CD14-positive monocyte (primary cell): ENCODE results near the gene SRGAP2C. TPM values are rescaled to one million over a fixed set of nuclear protein-coding genes. Genes with fewer than 3 reads are reported as not detected.
"Not testable (repeated sequence)": the region's sequence is repeated elsewhere in the genome, so short reads cannot be mapped to it uniquely, and the experiment has no call there.

ENCODE experiments used
- DNase-seq, 3 donors: peaks; one replicate each; pipeline ENCODE4 v3.0.0-alpha.2; 2011 to 2022
- H2AFZ ChIP-seq: 2 replicates; pipeline ENCODE4 v1.6.0; 2012; ENCODE audit warnings: mild to moderate bottlenecking, low read depth, low read length, inconsistent platforms; ENCODE audit not compliant: insufficient read depth, poor library complexity, severe bottlenecking
- H3K27ac ChIP-seq, 2 donors: 1 replicate in 1 of 2; 2 replicates in 1 of 2; pipeline ENCODE4 v1.5.1; 2012 to 2013; ENCODE audit warnings: low read length in 2 of 2, control low read depth in 1 of 2, inconsistent platforms in 1 of 2, low read depth in 1 of 2, mild to moderate bottlenecking in 1 of 2
- H3K27me3 ChIP-seq, 2 donors: one replicate each; pipeline versions ENCODE4 v1.6.0 to v1.6.1; 2011 to 2013; ENCODE audit warnings: low read length in 2 of 2; ENCODE audit not compliant: control insufficient read depth in 2 of 2, insufficient read depth in 2 of 2
- H3K36me3 ChIP-seq, 2 donors: replicated peaks in 1 of 2; 1 replicate in 1 of 2; 2 replicates in 1 of 2; pipeline versions ENCODE4 v1.5.1 to v1.6.1; 2012 to 2013; ENCODE audit warnings: low read length in 2 of 2, control low read depth in 1 of 2, inconsistent platforms in 1 of 2, mild to moderate bottlenecking in 1 of 2; ENCODE audit not compliant: insufficient read depth in 2 of 2, control insufficient read depth in 1 of 2
- H3K4me1 ChIP-seq, 2 donors: 1 replicate in 1 of 2; 2 replicates in 1 of 2; pipeline versions ENCODE4 v1.5.1 to v1.6.1; 2012 to 2013; ENCODE audit warnings: low read length in 2 of 2, control low read depth in 1 of 2, inconsistent platforms in 1 of 2, mild to moderate bottlenecking in 1 of 2, moderate library complexity in 1 of 2; ENCODE audit not compliant: insufficient read depth in 2 of 2, control insufficient read depth in 1 of 2
- H3K4me2 ChIP-seq: replicated peaks from 2 replicates; pipeline ENCODE3; 2012; ENCODE audit warnings: low read length, moderate library complexity, mild to moderate bottlenecking; ENCODE audit not compliant: poor library complexity, severe bottlenecking; ENCODE audit errors: extremely low read depth
- H3K4me3 ChIP-seq, 3 experiments: fragments of 200-600 bp in 1 of 3; sonication (generic) in 1 of 3; replicated peaks in 1 of 3; 1 replicate in 2 of 3; 2 replicates in 1 of 3; pipeline ENCODE4 v1.5.1; 2011 to 2013; ENCODE audit warnings: low read length in 3 of 3, mild to moderate bottlenecking in 3 of 3, control low read depth in 2 of 3, low read depth in 2 of 3, inconsistent platforms in 1 of 3, moderate library complexity in 1 of 3
- H3K79me2 ChIP-seq: 2 replicates; pipeline ENCODE4 v1.6.0; 2012; ENCODE audit warnings: mild to moderate bottlenecking, control low read depth, inconsistent platforms, low read length, moderate library complexity; ENCODE audit not compliant: insufficient read depth
- H3K9ac ChIP-seq: 2 replicates; pipeline ENCODE4 v1.6.0; 2017; ENCODE audit warnings: low read length, mild to moderate bottlenecking; ENCODE audit not compliant: insufficient read depth, poor library complexity, severe bottlenecking
- H3K9me3 ChIP-seq, 2 donors: replicated peaks in 1 of 2; 1 replicate in 1 of 2; 2 replicates in 1 of 2; pipeline versions ENCODE4 v1.5.1 to v1.6.1; 2012 to 2013; ENCODE audit warnings: low read length in 2 of 2, control low read depth in 1 of 2; ENCODE audit not compliant: control insufficient read depth in 1 of 2, insufficient read depth in 1 of 2
- H4K20me1 ChIP-seq: 2 replicates; pipeline ENCODE4 v1.6.0; 2012; ENCODE audit warnings: mild to moderate bottlenecking, low read length, control low read depth, moderate library complexity; ENCODE audit not compliant: insufficient read depth
- H3K27ac Mint-ChIP-seq, 7 donors: one replicate each; pipeline ENCODE4 v1.8.0; 2020; ENCODE audit warnings: mild to moderate bottlenecking in 7 of 7, mixed read lengths in 7 of 7, moderate library complexity in 6 of 7, inconsistent platforms in 2 of 7
- H3K27me3 Mint-ChIP-seq, 3 donors: one replicate each; pipeline ENCODE4 v1.8.0; 2021 to 2022; ENCODE audit warnings: low read depth in 3 of 3, mild to moderate bottlenecking in 3 of 3, mixed read lengths in 3 of 3, moderate library complexity in 3 of 3, inconsistent platforms in 1 of 3
- H3K36me3 Mint-ChIP-seq, 2 donors: one replicate each; pipeline ENCODE4 v1.8.0; 2020; ENCODE audit warnings: mixed read lengths in 2 of 2, inconsistent platforms in 1 of 2, mild to moderate bottlenecking in 1 of 2
- H3K4me1 Mint-ChIP-seq: one replicate; pipeline ENCODE4 v1.8.0; 2020; ENCODE audit warnings: mild to moderate bottlenecking, mixed read lengths
- H3K4me3 Mint-ChIP-seq, 2 donors: one replicate each; pipeline ENCODE4 v1.8.0; 2020; ENCODE audit warnings: mild to moderate bottlenecking in 2 of 2, mixed read lengths in 2 of 2, moderate library complexity in 1 of 2
- H3K9me3 Mint-ChIP-seq, 7 donors: one replicate each; pipeline ENCODE4 v1.8.0; 2020 to 2022; ENCODE audit warnings: mixed read lengths in 7 of 7, mild to moderate bottlenecking in 6 of 7, moderate library complexity in 6 of 7, inconsistent platforms in 2 of 7
- WGBS: methylation state at CpG from one replicate; pipeline ENCODE4 v1.1.5; 2013; ENCODE audit warnings: missing lambda C conversion rate; ENCODE audit not compliant: insufficient coverage; 5-methylcytosine and 5-hydroxymethylcytosine counted together
- intact Hi-C, 2 donors: fragments of 100-400 bp; cut with micrococcal nuclease; formaldehyde crosslinking; loops; one replicate each; pipeline versions ENCODE4 v1.15.0 to v1.15.1; 2023
- polyA plus RNA-seq, 3 donors: library from polyadenylated mRNA; depleted of rRNA in 1 of 3; unstranded in 2 of 3; stranded (reverse) in 1 of 3; fragments of 300-500 nt in 2 of 3; fragments of >200 nt in 1 of 3; fragmentation: Illumina TruSeq in 2 of 3; gene quantifications; 1 replicate in 2 of 3; 2 replicates in 1 of 3; pipeline ENCODE4 v1.2.3, GENCODE V29; 2012 to 2021

Gene SRGAP2C
- polyA plus RNA-seq, 3 donors, result 3.7 to 13.5 (median 5.4) TPM

GRCh38 chr1:121279548-121279898 is 94.7 kb downstream of the SRGAP2C start:
- H3K36me3 Mint-ChIP-seq, H3K9me3 ChIP-seq, H3K4me3 ChIP-seq, H3K27me3 Mint-ChIP-seq, H3K4me2 ChIP-seq, H3K79me2 ChIP-seq, H3K9me3 Mint-ChIP-seq, intact Hi-C loops, DNase-seq, H3K27me3 ChIP-seq, H3K4me1 Mint-ChIP-seq, H3K4me3 Mint-ChIP-seq, H3K9ac ChIP-seq, H4K20me1 ChIP-seq, H3K36me3 ChIP-seq, H3K27ac ChIP-seq, H2AFZ ChIP-seq, H3K27ac Mint-ChIP-seq, H3K4me1 ChIP-seq: not testable (repeated sequence)
- WGBS, result no CpG with 5 or more reads among the region's 4 CpGs

GRCh38 chr1:121280699-121281317 is 96.0 kb downstream of the SRGAP2C start:
- H3K27me3 ChIP-seq, H3K9ac ChIP-seq, H4K20me1 ChIP-seq, H3K9me3 ChIP-seq, H3K36me3 ChIP-seq, H3K4me2 ChIP-seq, DNase-seq, H3K4me1 ChIP-seq, H3K27ac ChIP-seq, H3K27me3 Mint-ChIP-seq, H3K4me3 ChIP-seq, intact Hi-C loops, H3K9me3 Mint-ChIP-seq, H3K27ac Mint-ChIP-seq, H3K79me2 ChIP-seq, H3K4me3 Mint-ChIP-seq, H3K4me1 Mint-ChIP-seq, H2AFZ ChIP-seq, H3K36me3 Mint-ChIP-seq: not testable (repeated sequence)
- WGBS, result no CpG with 5 or more reads among the region's 5 CpGs

GRCh38 chr1:121281480-121281879 is 96.7 kb downstream of the SRGAP2C start:
- H4K20me1 ChIP-seq, H3K4me1 Mint-ChIP-seq, H3K9me3 ChIP-seq, DNase-seq, H3K79me2 ChIP-seq, H3K36me3 Mint-ChIP-seq, H3K4me3 ChIP-seq, intact Hi-C loops, H3K9me3 Mint-ChIP-seq, H3K27ac Mint-ChIP-seq, H3K9ac ChIP-seq, H3K36me3 ChIP-seq, H3K27ac ChIP-seq, H3K27me3 ChIP-seq, H3K4me1 ChIP-seq, H3K4me3 Mint-ChIP-seq, H3K4me2 ChIP-seq, H2AFZ ChIP-seq, H3K27me3 Mint-ChIP-seq: not testable (repeated sequence)
- no CpG with 5 or more reads among the region's 2 CpGs for WGBS

- H3K36me3 Mint-ChIP-seq, H2AFZ ChIP-seq, H3K9ac ChIP-seq, H3K4me2 ChIP-seq, H3K36me3 ChIP-seq, H3K4me3 Mint-ChIP-seq, H3K9me3 ChIP-seq, H3K27ac ChIP-seq, H3K4me3 ChIP-seq, H3K27me3 Mint-ChIP-seq, H3K27me3 ChIP-seq, H3K4me1 ChIP-seq, H3K27ac Mint-ChIP-seq, H4K20me1 ChIP-seq, H3K4me1 Mint-ChIP-seq, intact Hi-C loops, H3K9me3 Mint-ChIP-seq, H3K79me2 ChIP-seq: not testable (repeated sequence)
- DNase-seq, result peak in 2 of 3 donors; percentile 0 to 1
These were observed 98.9 kb downstream of the SRGAP2C start for GRCh38 chr1:121283587-121284180.
